ENCODE data around the gene RPL19.

- TF ChIP-seq CTCF (IDR thresholded peaks at IDR 0.05) (no peak), POLR2A (IDR thresholded peaks at IDR 0.05) (no peak)
These were observed 36.9 kb downstream of the RPL19 start for GRCh38 chr17:39236981-39237441.
